ENCODE data around the gene KRT14.

- TF ChIP-seq, protein P1, sequence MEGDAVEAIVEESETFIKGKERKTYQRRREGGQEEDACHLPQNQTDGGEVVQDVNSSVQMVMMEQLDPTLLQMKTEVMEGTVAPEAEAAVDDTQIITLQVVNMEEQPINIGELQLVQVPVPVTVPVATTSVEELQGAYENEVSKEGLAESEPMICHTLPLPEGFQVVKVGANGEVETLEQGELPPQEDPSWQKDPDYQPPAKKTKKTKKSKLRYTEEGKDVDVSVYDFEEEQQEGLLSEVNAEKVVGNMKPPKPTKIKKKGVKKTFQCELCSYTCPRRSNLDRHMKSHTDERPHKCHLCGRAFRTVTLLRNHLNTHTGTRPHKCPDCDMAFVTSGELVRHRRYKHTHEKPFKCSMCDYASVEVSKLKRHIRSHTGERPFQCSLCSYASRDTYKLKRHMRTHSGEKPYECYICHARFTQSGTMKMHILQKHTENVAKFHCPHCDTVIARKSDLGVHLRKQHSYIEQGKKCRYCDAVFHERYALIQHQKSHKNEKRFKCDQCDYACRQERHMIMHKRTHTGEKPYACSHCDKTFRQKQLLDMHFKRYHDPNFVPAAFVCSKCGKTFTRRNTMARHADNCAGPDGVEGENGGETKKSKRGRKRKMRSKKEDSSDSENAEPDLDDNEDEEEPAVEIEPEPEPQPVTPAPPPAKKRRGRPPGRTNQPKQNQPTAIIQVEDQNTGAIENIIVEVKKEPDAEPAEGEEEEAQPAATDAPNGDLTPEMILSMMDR (IDR thresholded peaks at IDR 0.05), result no peak
- TF ChIP-seq POLR2A (IDR thresholded peaks at IDR 0.05), result no peak
Measured at GRCh38 chr17:41620583-41621434, 34.1 kb upstream of the KRT14 start.
